Measurements from ENCODE around the gene CEP70. TPM values are rescaled to one million over a fixed set of nuclear protein-coding genes. Genes with fewer than 3 reads are reported as not detected.
"Not testable (repeated sequence)": the region's sequence is repeated elsewhere in the genome, so short reads cannot be mapped to it uniquely, and the experiment has no call there.

Gene CEP70
- total RNA-seq, 2 donors from 2014 or later, result 19.7 to 22.6 TPM

GRCh38 chr3:138604106-138604595 is 10.1 kb upstream of the CEP70 start:
- not testable (repeated sequence) for H3K27me3 Mint-ChIP-seq (ENCODE audit: low read depth); H3K9me3 Mint-ChIP-seq; DNase-seq

GRCh38 chr3:138601661-138602060 is 7.6 kb upstream of the CEP70 start:
- not testable (repeated sequence) for H3K9me3 Mint-ChIP-seq; H3K4me1 Mint-ChIP-seq (ENCODE audit: low read depth); H3K27ac Mint-ChIP-seq; H3K4me3 Mint-ChIP-seq; ATAC-seq (replicated peaks in 1 of 2); H3K27me3 Mint-ChIP-seq (ENCODE audit: low read depth); DNase-seq
- H3K36me3 Mint-ChIP-seq (ENCODE audit: insufficient read depth in 2 of 2), result peaks cover 0 to 13% of the 10 kb centered on the region in 2 donors

More at GRCh38 chr3:138604106-138604595, 10.1 kb upstream of the CEP70 start:
- H3K4me3 Mint-ChIP-seq; ATAC-seq (replicated peaks in 1 of 2); H3K4me1 Mint-ChIP-seq (ENCODE audit: low read depth); H3K27ac Mint-ChIP-seq: not testable (repeated sequence)
- H3K36me3 Mint-ChIP-seq (ENCODE audit: insufficient read depth in 2 of 2), result peaks cover 0 to 11% of the 10 kb centered on the region in 2 donors

GRCh38 chr3:138600100-138600745 is 6.2 kb upstream of the CEP70 start:
- H3K27me3 Mint-ChIP-seq (ENCODE audit: low read depth), result no peaks in the 10 kb centered on the region
- H3K4me1 Mint-ChIP-seq (ENCODE audit: low read depth), result no peaks in the 10 kb centered on the region
- DNase-seq (no peak), ATAC-seq (replicated peaks in 1 of 2) (no peak)
- H3K36me3 Mint-ChIP-seq (ENCODE audit: insufficient read depth in 2 of 2), result peaks cover 0 to 13% of the 10 kb centered on the region in 2 donors
- no peak overlapping the region for H3K4me3 Mint-ChIP-seq
- no peak overlapping the region for H3K27ac Mint-ChIP-seq
- H3K9me3 Mint-ChIP-seq, result no peaks in the 10 kb centered on the region

- Mint-ChIP-seq H3K36me3 (ENCODE audit: insufficient read depth in 2 of 2) (peaks cover 2 to 8% of the 10 kb centered on the region in 2 donors), H3K9me3 (no peaks in the 10 kb centered on the region), H3K27ac (no peak overlapping the region), H3K4me3 (no peak overlapping the region), H3K27me3 (ENCODE audit: low read depth) (no peaks in the 10 kb centered on the region), H3K4me1 (ENCODE audit: low read depth) (peaks cover 3% of the 10 kb centered on the region)
- DNase-seq, result no peak
- ATAC-seq (replicated peaks in 1 of 2), result no peak
These were observed 4.5 kb upstream of the CEP70 start for GRCh38 chr3:138598534-138598933.

GRCh38 chr3:138597186-138597976 is 3.3 kb upstream of the CEP70 start:
- H3K4me1 Mint-ChIP-seq (ENCODE audit: low read depth); H3K27me3 Mint-ChIP-seq (ENCODE audit: low read depth); H3K27ac Mint-ChIP-seq; DNase-seq; ATAC-seq (replicated peaks in 1 of 2); H3K4me3 Mint-ChIP-seq; H3K9me3 Mint-ChIP-seq; H3K36me3 Mint-ChIP-seq (ENCODE audit: insufficient read depth in 2 of 2): not testable (repeated sequence)

- DNase-seq, result no peak
- peaks cover 2% of the 10 kb centered on the region in 2 donors for H3K36me3 Mint-ChIP-seq (ENCODE audit: insufficient read depth in 2 of 2)
- peak overlapping the region; percentile 84 to 88 for H3K4me3 Mint-ChIP-seq
- H3K27me3 Mint-ChIP-seq (ENCODE audit: low read depth), result no peaks in the 10 kb centered on the region
- H3K4me1 Mint-ChIP-seq (ENCODE audit: low read depth), result peaks cover 10% of the 10 kb centered on the region
- no peak for ATAC-seq (replicated peaks in 1 of 2)
- no peaks in the 10 kb centered on the region for H3K9me3 Mint-ChIP-seq
- peak overlapping the region; percentile 46 for H3K27ac Mint-ChIP-seq
These were observed 1.0 kb upstream of the CEP70 start for GRCh38 chr3:138594935-138595610.

DNA sequence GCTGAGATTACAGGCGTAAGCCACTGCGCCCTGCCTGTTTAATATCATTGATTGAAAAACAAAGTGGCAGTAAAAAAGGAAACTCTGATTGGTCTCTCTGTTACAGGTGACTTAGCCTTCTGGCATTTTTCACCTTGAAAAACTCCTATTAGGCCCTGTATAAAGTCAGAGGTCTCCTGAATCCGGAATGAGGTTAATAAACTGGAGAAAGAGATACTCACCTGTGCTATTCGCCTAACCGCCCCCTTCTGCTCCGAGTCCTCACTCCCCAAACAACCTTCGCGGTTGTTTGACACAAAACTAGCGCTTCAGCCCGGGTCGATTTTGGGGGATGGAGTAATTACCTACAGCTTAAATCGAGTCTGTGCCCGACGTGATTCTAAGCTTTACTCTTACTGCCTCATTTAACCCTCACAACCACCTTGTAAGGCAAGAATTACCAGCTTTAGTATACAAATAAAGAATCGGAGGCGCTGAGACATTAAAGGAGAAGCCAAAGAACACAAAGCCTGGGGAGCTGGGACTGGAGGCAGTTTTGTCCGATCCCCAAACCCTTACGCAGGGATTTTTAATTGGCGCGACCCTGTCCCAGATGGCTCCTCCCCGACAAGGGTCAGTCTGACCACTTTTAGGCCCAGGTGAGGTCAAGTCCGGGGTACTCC is 441 bp downstream of the CEP70 start:
- Mint-ChIP-seq H3K27ac (no peak overlapping the region), H3K4me1 (ENCODE audit: low read depth) (peaks cover 10% of the 10 kb centered on the region), H3K4me3 (peak overlapping the region; percentile 84 to 88), H3K36me3 (ENCODE audit: insufficient read depth in 2 of 2) (peaks cover 2% of the 10 kb centered on the region in 2 donors), H3K9me3 (no peaks in the 10 kb centered on the region), H3K27me3 (ENCODE audit: low read depth) (no peaks in the 10 kb centered on the region)
- ATAC-seq (replicated peaks in 1 of 2) (no peak), DNase-seq (no peak)

DNA sequence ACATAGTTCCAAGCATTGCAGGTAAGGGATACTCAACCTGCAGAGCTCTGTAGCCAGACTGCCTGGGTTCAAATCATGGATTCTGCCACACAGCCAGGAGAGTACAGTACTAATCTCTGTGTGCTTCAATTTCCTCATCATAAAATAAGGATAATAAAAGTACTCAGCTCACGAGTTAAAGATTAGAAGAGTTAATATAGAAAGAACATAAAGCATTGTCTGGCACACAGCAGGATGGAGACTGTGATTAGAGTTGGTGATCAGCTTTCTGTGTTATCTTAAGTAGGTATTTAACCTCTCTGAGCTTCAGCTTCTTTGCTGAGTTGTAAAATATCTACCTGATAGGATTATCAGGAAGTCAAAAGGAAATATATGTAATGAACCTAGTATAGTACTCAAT is 2.7 kb downstream of the CEP70 start:
- peak overlapping the region; percentile 58 for H3K27ac Mint-ChIP-seq

DNA sequence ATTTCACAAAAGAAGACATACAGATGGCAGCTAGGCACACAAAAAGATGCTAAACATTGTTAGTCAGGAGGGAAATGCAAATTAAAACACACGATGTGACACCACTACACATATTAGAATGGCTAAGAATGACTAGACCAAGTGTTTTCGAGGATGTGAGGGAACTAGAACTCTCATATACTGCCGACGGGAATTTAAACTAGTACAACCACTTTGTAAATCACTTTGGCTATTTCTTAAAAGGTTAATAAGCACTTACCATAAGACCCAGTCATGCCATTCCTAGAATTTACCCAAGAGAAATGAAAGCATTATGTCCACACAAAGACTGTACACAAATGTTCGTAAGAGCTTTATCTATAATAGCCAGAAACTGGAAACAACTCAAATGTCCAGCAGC is 5.6 kb downstream of the CEP70 start:
- no peak overlapping the region for H3K4me3 Mint-ChIP-seq
- H3K36me3 Mint-ChIP-seq (ENCODE audit: insufficient read depth in 2 of 2), result peaks cover 0 to 2% of the 10 kb centered on the region in 2 donors
- ATAC-seq (replicated peaks in 1 of 2) (no peak), DNase-seq (no peak)
- H3K4me1 Mint-ChIP-seq (ENCODE audit: low read depth), result peaks cover 22% of the 10 kb centered on the region
- no peaks in the 10 kb centered on the region for H3K27me3 Mint-ChIP-seq (ENCODE audit: low read depth)
- H3K9me3 Mint-ChIP-seq, result no peaks in the 10 kb centered on the region
- H3K27ac Mint-ChIP-seq, result peak overlapping the region; percentile 17

More for the DNA sequence above, 2.7 kb downstream of the CEP70 start:
- Mint-ChIP-seq H3K36me3 (ENCODE audit: insufficient read depth in 2 of 2) (peaks cover 0 to 2% of the 10 kb centered on the region in 2 donors), H3K27me3 (ENCODE audit: low read depth) (no peaks in the 10 kb centered on the region), H3K4me1 (ENCODE audit: low read depth) (peaks cover 10% of the 10 kb centered on the region), H3K9me3 (no peaks in the 10 kb centered on the region), H3K4me3 (no peak overlapping the region)
- ATAC-seq (replicated peaks in 1 of 2) (no peak), DNase-seq (no peak)

DNA sequence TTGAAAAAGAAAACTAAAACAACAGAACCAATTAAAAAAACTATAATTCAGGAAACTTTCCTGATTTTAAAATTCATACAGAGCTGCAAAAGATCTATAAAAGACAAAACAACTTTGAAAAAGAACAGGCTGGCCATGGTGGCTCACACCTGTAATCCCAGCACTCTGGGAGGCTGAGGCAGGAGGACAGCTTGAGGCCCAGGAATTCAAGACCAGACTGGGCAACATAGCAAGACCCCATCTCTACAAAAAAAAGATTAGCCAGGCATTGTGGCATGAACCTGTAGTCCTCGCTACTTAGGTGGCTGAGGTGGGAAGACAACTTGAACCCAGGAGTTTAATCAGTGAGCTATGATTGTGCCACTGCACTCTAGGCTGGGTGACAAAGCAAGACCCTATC is 6.7 kb downstream of the CEP70 start:
- ATAC-seq (replicated peaks in 1 of 2), result no peak
- no peaks in the 10 kb centered on the region for H3K27me3 Mint-ChIP-seq (ENCODE audit: low read depth)
- peaks cover 0 to 2% of the 10 kb centered on the region in 2 donors for H3K36me3 Mint-ChIP-seq (ENCODE audit: insufficient read depth in 2 of 2)

DNA sequence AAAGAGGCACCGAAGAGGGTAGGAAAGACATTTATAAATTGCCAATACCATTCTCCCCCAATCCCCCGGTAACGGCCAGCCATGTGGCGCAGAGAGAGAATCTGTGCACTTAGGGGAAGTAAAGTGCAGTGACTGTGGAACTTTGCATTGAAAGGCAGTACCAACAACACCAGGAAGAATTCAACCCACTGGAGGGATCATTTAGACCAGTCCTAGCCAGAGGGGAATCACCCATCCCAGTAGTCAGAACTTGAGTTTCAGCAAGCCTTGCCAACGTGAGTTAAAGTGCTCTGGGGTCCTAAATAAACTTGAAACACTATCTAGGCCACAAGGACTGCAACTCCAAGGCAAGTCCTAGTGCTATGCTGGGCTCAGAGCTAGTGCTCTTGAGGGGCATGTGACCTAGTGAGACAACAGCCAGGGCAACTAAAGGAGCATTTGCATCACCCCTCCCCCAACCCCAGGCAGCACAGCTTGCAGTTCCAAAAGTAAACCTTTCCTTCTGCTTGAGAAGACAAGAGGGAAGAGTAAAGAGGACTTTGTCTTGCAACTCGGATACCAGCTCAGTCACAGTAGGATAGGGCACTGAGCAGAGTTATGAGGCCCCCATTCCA is 15.0 kb downstream of the CEP70 start:
- Mint-ChIP-seq H3K27ac (no peak overlapping the region), H3K27me3 (ENCODE audit: low read depth) (no peaks in the 10 kb centered on the region), H3K9me3 (peaks cover 3 to 10% of the 10 kb centered on the region in 2 donors), H3K36me3 (ENCODE audit: insufficient read depth in 2 of 2) (peaks cover 10 to 20% of the 10 kb centered on the region in 2 donors), H3K4me1 (ENCODE audit: low read depth) (peaks cover 66% of the 10 kb centered on the region), H3K4me3 (no peak overlapping the region)
- no peak for ATAC-seq (replicated peaks in 1 of 2)
- DNase-seq, result no peak

More for the DNA sequence above, 6.7 kb downstream of the CEP70 start:
- Mint-ChIP-seq H3K4me3 (no peak overlapping the region), H3K27ac (no peak overlapping the region), H3K9me3 (no peaks in the 10 kb centered on the region), H3K4me1 (ENCODE audit: low read depth) (peaks cover 27% of the 10 kb centered on the region)
- no peak for DNase-seq

- peak overlapping the region; percentile 41 to 43 for H3K4me3 Mint-ChIP-seq
- peaks cover 57% of the 10 kb centered on the region for H3K4me1 Mint-ChIP-seq (ENCODE audit: low read depth)
- DNase-seq (no peak), ATAC-seq (replicated peaks in 1 of 2) (no peak)
- H3K9me3 Mint-ChIP-seq, result peaks cover 4 to 11% of the 10 kb centered on the region in 2 donors
- H3K36me3 Mint-ChIP-seq (ENCODE audit: insufficient read depth in 2 of 2), result peaks cover 13 to 25% of the 10 kb centered on the region in 2 donors
- no peaks in the 10 kb centered on the region for H3K27me3 Mint-ChIP-seq (ENCODE audit: low read depth)
- peak overlapping the region; percentile 3 for H3K27ac Mint-ChIP-seq
These were observed 15.9 kb downstream of the CEP70 start for GRCh38 chr3:138578141-138578540.

All from activated T-cell treated with anti-CD3 and anti-CD28 coated beads, Interleukin-2, amount 50 U/mL, for 72 hours (primary cell).